ENCODE data around the gene SLC7A8. TPM values are rescaled to one million over a fixed set of nuclear protein-coding genes. Genes with fewer than 3 reads are reported as not detected.

SLC7A8 gene
- total RNA-seq, 1 experiment from 2014 or later = 0.03 TPM

GRCh38 chr14:23094666-23095195 lies 88.7 kb downstream of the SLC7A8 start, which contains the start of gene ACIN1:
Gene ACIN1, minus strand, starts transcription at chr14:23095136. Its CDS starts 24 bp downstream, at chr14:23095112.
- DNase-seq (ENCODE audit: low spot score) = peak; percentile 71

- no peak for DNase-seq (ENCODE audit: low spot score)
Measured at GRCh38 chr14:23093991-23094665, 89.3 kb downstream of the SLC7A8 start.

GRCh38 chr14:23093526-23093925 lies 89.9 kb downstream of the SLC7A8 start:
- no peak for DNase-seq (ENCODE audit: low spot score)

- no peak for DNase-seq (ENCODE audit: low spot score)
Measured at GRCh38 chr14:23093104-23093503, 90.4 kb downstream of the SLC7A8 start.

GRCh38 chr14:23091294-23092225 lies 91.9 kb downstream of the SLC7A8 start:
- no peak for DNase-seq (ENCODE audit: low spot score)

GRCh38 chr14:23090254-23090636 lies 93.2 kb downstream of the SLC7A8 start:
- no peak for DNase-seq (ENCODE audit: low spot score)

GRCh38 chr14:23089498-23090253 lies 93.8 kb downstream of the SLC7A8 start:
- no peak for DNase-seq (ENCODE audit: low spot score)

- DNase-seq (ENCODE audit: low spot score) = no peak
Measured at GRCh38 chr14:23086565-23086964, 96.9 kb downstream of the SLC7A8 start.

- DNase-seq (ENCODE audit: low spot score) = no peak
Measured at GRCh38 chr14:23085458-23085857, 98.0 kb downstream of the SLC7A8 start.

- DNase-seq (ENCODE audit: low spot score) = no peak
Measured at GRCh38 chr14:23080474-23080873, 103.0 kb downstream of the SLC7A8 start.

GRCh38 chr14:23079716-23080115 lies 103.7 kb downstream of the SLC7A8 start:
- no peak for DNase-seq (ENCODE audit: low spot score)

- peak; percentile 19 for DNase-seq (ENCODE audit: low spot score)
Measured at GRCh38 chr14:23078692-23079116, 104.8 kb downstream of the SLC7A8 start.

- DNase-seq (ENCODE audit: low spot score) = no peak
Measured at GRCh38 chr14:23077962-23078361, 105.5 kb downstream of the SLC7A8 start.

- DNase-seq (ENCODE audit: low spot score) = peak; percentile 30
Measured at GRCh38 chr14:23076785-23077408, 106.6 kb downstream of the SLC7A8 start.

Small RNA genes within 50 kb of the gene (small RNA-seq; reads per million reads assigned to genes)
- not detected for gene AL049829.1
- gene RNU6-1138P = not detected

Other genes with a start within 250 kb of the SLC7A8 start
- gene HAUS4, start 226.6 kb downstream of the SLC7A8 start, total RNA-seq (2014; rRNA removed; shearing (Covaris generic)) = 28.5 and 29.4 TPM in 2 replicates
- 52.0 and 53.6 TPM in 2 replicates for gene AJUBA, start 201.1 kb downstream of the SLC7A8 start, total RNA-seq (2014; rRNA removed; shearing (Covaris generic))
- 14.6 and 15.1 TPM in 2 replicates for gene C14orf93, start 173.5 kb downstream of the SLC7A8 start, total RNA-seq (2014; rRNA removed; shearing (Covaris generic))
- gene PSMB5, start 148.8 kb downstream of the SLC7A8 start, total RNA-seq (2014; rRNA removed; shearing (Covaris generic)) = 198 and 205 TPM in 2 replicates
- gene PSMB11, start 141.4 kb downstream of the SLC7A8 start, total RNA-seq (2014; rRNA removed; shearing (Covaris generic)) = not detected in 2 replicates
- gene CDH24, start 126.1 kb downstream of the SLC7A8 start, total RNA-seq (2014; rRNA removed; shearing (Covaris generic)) = 11.4 and 15.0 TPM in 2 replicates
- gene ACIN1, start 88.5 kb downstream of the SLC7A8 start, total RNA-seq (2014; rRNA removed; shearing (Covaris generic)) = 59.1 and 64.4 TPM in 2 replicates
- 31.4 and 36.3 TPM in 2 replicates for gene C14orf119, start 88.2 kb downstream of the SLC7A8 start, total RNA-seq (2014; rRNA removed; shearing (Covaris generic))
- gene CIROP, start 78.7 kb downstream of the SLC7A8 start, total RNA-seq (2014; rRNA removed; shearing (Covaris generic)) = not detected in 2 replicates
- gene CEBPE, start 64.4 kb downstream of the SLC7A8 start, total RNA-seq (2014; rRNA removed; shearing (Covaris generic)) = not detected in 2 replicates
- gene RNF212B, start 54.3 kb upstream of the SLC7A8 start, total RNA-seq (2014; rRNA removed; shearing (Covaris generic)) = not detected in 2 replicates
- gene HOMEZ, start 102.5 kb upstream of the SLC7A8 start, total RNA-seq (2014; rRNA removed; shearing (Covaris generic)) = 4.3 and 7.9 TPM in 2 replicates
- 2.7 and 4.3 TPM in 2 replicates for gene PPP1R3E, start 119.2 kb upstream of the SLC7A8 start, total RNA-seq (2014; rRNA removed; shearing (Covaris generic))
- gene BCL2L2, start 123.2 kb upstream of the SLC7A8 start, total RNA-seq (2014; rRNA removed; shearing (Covaris generic)) = 14.6 and 20.3 TPM in 2 replicates
- gene PABPN1, start 137.8 kb upstream of the SLC7A8 start, total RNA-seq (2014; rRNA removed; shearing (Covaris generic)) = 63.4 and 72.1 TPM in 2 replicates
- gene SLC22A17, start 169.2 kb upstream of the SLC7A8 start, total RNA-seq (2014; rRNA removed; shearing (Covaris generic)) = not detected in 2 replicates
- not detected in 2 replicates for gene EFS, start 181.5 kb upstream of the SLC7A8 start, total RNA-seq (2014; rRNA removed; shearing (Covaris generic))
- not detected in 2 replicates for gene IL25, start 189.1 kb upstream of the SLC7A8 start, total RNA-seq (2014; rRNA removed; shearing (Covaris generic))
- not detected in 2 replicates for gene CMTM5, start 193.4 kb upstream of the SLC7A8 start, total RNA-seq (2014; rRNA removed; shearing (Covaris generic))
- gene MYH6, start 224.6 kb upstream of the SLC7A8 start, total RNA-seq (2014; rRNA removed; shearing (Covaris generic)) = not detected in 2 replicates